Mucosa of descending colon (tissue), 3 donors: ENCODE data around the gene PKP1. TPM values are rescaled to one million over a fixed set of nuclear protein-coding genes. Genes with fewer than 3 reads are reported as not detected.

Experiments
- ATAC-seq: fragments of 200-7000 bp; cut with Tn5 transposase; one replicate; pipeline ENCODE4 v1.9.1; 2020; ENCODE audit warnings: mild to moderate bottlenecking, moderate library complexity
- DNase-seq, 3 donors: peaks; one replicate each; pipeline ENCODE4 v3.0.0-alpha.2; 2020
- H3K36me3 ChIP-seq: fragments of 200-600 bp; one replicate; pipeline ENCODE4 v1.8.0; 2021; ENCODE audit warnings: low read depth, mild to moderate bottlenecking
- H3K4me1 ChIP-seq: fragments of 200-600 bp; one replicate; pipeline ENCODE4 v1.8.0; 2021; ENCODE audit warnings: low read depth, mild to moderate bottlenecking
- H3K4me3 ChIP-seq: fragments of 200-600 bp; one replicate; pipeline ENCODE4 v1.8.0; 2021; ENCODE audit warnings: mild to moderate bottlenecking
- H3K9me3 ChIP-seq: fragments of 200-600 bp; one replicate; pipeline ENCODE4 v1.8.0; 2021; ENCODE audit warnings: mild to moderate bottlenecking
- intact Hi-C, 2 donors: fragments of 100-400 bp; cut with DNase I in 1 of 2; cut with micrococcal nuclease in 1 of 2; formaldehyde crosslinking; loops; one replicate each; pipeline versions ENCODE4 v1.11.0 to v1.11.1; 2022; cut with DNase I, micrococcal nuclease
- total RNA-seq, 3 donors: library from RNA; stranded (reverse); fragmentation: NEBNext Ultra II Directional in 2 of 3; extraction: Animal tissue kit (Norgen Biotek cat#: 25700) in 2 of 3; gene quantifications; one replicate each; pipeline versions ENCODE4 v1.2.1 to v1.2.4, GENCODE V29; 2021 to 2023
- TF ChIP-seq, protein P1 (sequence below): fragments of 200-600 bp; IDR thresholded peaks from one replicate; pipeline ENCODE4 v1.8.0; 2022; ENCODE audit warnings: antibody characterized with exemption, mild to moderate bottlenecking
- donor health status: DM: no; HTN: no; CAD: no; lungs with moderate emphysema.
- donor health status: DM: no; HTN: no; CAD: no.
- donor health status: DM: no; HTN: yes; CAD: no.

The PKP1 gene
- total RNA-seq, 3 donors from 2014 or later: 0.27 to 0.41 TPM; not detected in 1

DNA sequence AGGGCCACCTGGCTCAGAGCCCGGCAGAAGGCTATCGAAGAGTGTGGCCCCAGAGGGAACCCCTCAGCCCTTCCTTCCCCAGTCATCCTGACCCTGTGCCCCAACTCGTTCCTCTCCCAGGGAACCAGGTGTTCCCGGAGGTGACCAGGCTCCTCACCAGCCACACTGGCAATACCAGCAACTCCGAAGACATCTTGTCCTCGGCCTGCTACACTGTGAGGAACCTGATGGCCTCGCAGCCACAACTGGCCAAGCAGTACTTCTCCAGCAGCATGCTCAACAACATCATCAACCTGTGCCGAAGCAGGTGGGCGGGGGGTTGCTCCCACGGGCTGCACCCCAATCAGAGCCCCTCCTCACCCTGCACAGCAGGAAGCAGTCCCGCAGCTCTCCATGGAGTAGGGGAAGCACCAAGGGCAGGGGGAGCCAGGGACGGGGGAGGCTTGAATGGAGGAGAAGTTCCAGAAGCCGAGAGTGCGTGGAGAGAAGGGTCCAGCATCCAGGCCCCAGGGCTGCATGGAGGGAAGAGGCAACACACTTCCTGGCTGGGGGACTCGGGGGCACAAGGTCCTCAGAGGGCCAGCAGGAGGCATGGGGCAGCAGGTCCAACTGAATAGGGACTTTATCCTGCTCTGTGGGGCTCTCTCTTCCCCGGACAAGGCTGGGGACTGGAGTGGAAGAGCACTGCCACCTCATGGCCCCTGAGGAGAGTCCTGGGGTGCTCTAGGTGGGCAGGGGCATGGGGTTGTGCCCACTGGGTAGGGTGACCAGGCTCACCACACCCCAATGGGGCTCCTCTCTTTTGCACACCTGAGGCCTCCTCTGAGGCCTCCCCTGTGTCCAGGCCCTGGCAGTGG lies 41.7 kb downstream of the PKP1 start:
- intact Hi-C loops: no loop called here
- H3K9me3 ChIP-seq: no peaks in the 10 kb centered on the region
- TF ChIP-seq, protein P1, sequence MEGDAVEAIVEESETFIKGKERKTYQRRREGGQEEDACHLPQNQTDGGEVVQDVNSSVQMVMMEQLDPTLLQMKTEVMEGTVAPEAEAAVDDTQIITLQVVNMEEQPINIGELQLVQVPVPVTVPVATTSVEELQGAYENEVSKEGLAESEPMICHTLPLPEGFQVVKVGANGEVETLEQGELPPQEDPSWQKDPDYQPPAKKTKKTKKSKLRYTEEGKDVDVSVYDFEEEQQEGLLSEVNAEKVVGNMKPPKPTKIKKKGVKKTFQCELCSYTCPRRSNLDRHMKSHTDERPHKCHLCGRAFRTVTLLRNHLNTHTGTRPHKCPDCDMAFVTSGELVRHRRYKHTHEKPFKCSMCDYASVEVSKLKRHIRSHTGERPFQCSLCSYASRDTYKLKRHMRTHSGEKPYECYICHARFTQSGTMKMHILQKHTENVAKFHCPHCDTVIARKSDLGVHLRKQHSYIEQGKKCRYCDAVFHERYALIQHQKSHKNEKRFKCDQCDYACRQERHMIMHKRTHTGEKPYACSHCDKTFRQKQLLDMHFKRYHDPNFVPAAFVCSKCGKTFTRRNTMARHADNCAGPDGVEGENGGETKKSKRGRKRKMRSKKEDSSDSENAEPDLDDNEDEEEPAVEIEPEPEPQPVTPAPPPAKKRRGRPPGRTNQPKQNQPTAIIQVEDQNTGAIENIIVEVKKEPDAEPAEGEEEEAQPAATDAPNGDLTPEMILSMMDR: no peak
- H3K4me1 ChIP-seq: no peaks in the 10 kb centered on the region
- DNase-seq (no peak), ATAC-seq (no peak)
- no peaks in the 10 kb centered on the region for H3K36me3 ChIP-seq
- H3K4me3 ChIP-seq: no peak overlapping the region

DNA sequence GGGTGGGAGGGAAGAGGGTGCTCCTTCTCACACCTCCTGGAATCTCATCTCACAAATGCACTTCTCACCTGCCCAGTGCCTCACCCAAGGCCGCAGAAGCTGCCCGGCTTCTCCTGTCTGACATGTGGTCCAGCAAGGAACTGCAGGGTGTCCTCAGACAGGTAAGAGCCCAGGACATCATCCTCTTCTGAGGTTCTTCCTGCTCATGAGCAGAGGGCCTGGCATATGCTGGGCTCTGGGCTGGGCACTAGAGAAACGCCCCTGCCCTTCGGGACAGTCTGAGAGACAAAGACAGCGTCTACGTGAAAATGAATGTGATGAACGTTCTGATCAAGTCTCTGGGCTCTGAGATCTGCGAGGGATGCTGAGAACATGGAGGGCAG lies 42.4 kb downstream of the PKP1 start:
- no peaks in the 10 kb centered on the region for H3K36me3 ChIP-seq
- TF ChIP-seq, protein P1: no peak
- no peak for DNase-seq

DNA sequence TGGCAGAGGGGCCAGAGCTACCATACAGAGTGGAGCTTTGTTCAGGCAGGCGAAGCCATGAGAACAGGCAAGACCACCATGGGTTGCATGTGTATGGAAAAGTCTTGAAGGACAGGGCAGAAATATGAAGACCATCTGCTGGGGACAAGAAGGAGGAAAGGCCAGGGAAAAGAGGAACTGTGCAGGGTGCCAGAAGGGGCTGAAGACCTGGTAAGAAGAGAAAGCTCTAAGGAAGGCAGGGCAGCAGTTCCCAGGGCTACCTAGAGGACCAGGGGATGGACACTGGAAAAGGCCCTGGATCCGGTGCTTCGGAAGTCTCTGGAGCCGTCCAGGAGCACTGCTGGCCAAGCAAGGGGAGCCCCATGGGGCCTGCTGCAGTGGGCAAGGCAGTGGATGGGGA lies 43.4 kb downstream of the PKP1 start:
- TF ChIP-seq, protein P1: no peak
- ATAC-seq: no peak
- DNase-seq: no peak

More for the DNA sequence above, 42.4 kb downstream of the PKP1 start:
- no peak overlapping the region for H3K4me3 ChIP-seq
- no peaks in the 10 kb centered on the region for H3K9me3 ChIP-seq
- intact Hi-C loops: no loop called here
- no peaks in the 10 kb centered on the region for H3K4me1 ChIP-seq
- no peak for ATAC-seq

GRCh38 chr1:201327687-201328240 lies 44.5 kb downstream of the PKP1 start:
- intact Hi-C loops: no loop called here
- no peaks in the 10 kb centered on the region for H3K4me1 ChIP-seq
- no peaks in the 10 kb centered on the region for H3K36me3 ChIP-seq
- H3K4me3 ChIP-seq: no peak overlapping the region
- ATAC-seq: no peak
- no peaks in the 10 kb centered on the region for H3K9me3 ChIP-seq
- DNase-seq: no peak
- TF ChIP-seq, protein P1: no peak

More for the DNA sequence above, 43.4 kb downstream of the PKP1 start:
- Histone ChIP-seq H3K36me3 (no peaks in the 10 kb centered on the region), H3K9me3 (no peaks in the 10 kb centered on the region), H3K4me1 (no peaks in the 10 kb centered on the region), H3K4me3 (no peak overlapping the region)
- intact Hi-C loops: no loop called here

GRCh38 chr1:201328576-201328975 lies 45.3 kb downstream of the PKP1 start:
- H3K36me3 ChIP-seq: no peaks in the 10 kb centered on the region
- no peak overlapping the region for H3K4me3 ChIP-seq
- no peaks in the 10 kb centered on the region for H3K4me1 ChIP-seq
- ATAC-seq (no peak), DNase-seq (no peak)
- TF ChIP-seq, protein P1: no peak
- intact Hi-C loops: no loop called here
- H3K9me3 ChIP-seq: no peaks in the 10 kb centered on the region
